Small intestine (tissue), 4 donors: ENCODE results near the gene LGALS7B. TPM values are rescaled to one million over a fixed set of nuclear protein-coding genes. Genes with fewer than 3 reads are reported as not detected.

Experiments
- polyA plus RNA-seq, 4 donors: library from polyadenylated mRNA; stranded (reverse) in 3 of 4; unstranded in 1 of 4; fragments of 200-250 nt in 3 of 4; fragments of 120-200 nt in 1 of 4; gene quantifications; one replicate each; pipeline versions ENCODE4 v1.2.1 to v1.2.3, GENCODE V29; 2013
- donor health status: healthy with polysubstance abuse.
- donor health status: Bipolar disorder and iron deficiency.
- donor health status: healthy.

The LGALS7B gene
- polyA plus RNA-seq, 4 donors, result 2.0 to 5.4 (median 4.9) TPM; not detected in 1

Other genes starting within 250 kb of the LGALS7B start
- 10 to 100 TPM in 1 of 4 donors, 1 to 10 TPM in 2, under 1 TPM in 1; 0.45 to 10.8 (median 3.4) TPM for gene MAP4K1, start 171.2 kb upstream of the LGALS7B start, polyA plus RNA-seq
- 100 to 1,000 TPM; 257 to 710 (median 626) TPM for gene EIF3K, start 170.0 kb upstream of the LGALS7B start, polyA plus RNA-seq
- gene ACTN4, start 141.6 kb upstream of the LGALS7B start, polyA plus RNA-seq, result 100 to 1,000 TPM; 188 to 790 (median 308) TPM
- gene CAPN12, start 44.7 kb upstream of the LGALS7B start, polyA plus RNA-seq, result 10 to 100 TPM in 2 of 4 donors, 1 to 10 TPM in 2; 2.4 to 46.2 (median 14.4) TPM
- 1 to 10 TPM in 2 of 4 donors, not detected in 2; 1.1 to 9.2 TPM for gene LGALS7, start 15.7 kb upstream of the LGALS7B start, polyA plus RNA-seq
- 1,000 to 10,000 TPM; 1,130 to 3,807 (median 2,480) TPM for gene LGALS4, start 23.7 kb downstream of the LGALS7B start, polyA plus RNA-seq
- 100 to 1,000 TPM; 218 to 344 (median 321) TPM for gene ECH1, start 42.6 kb downstream of the LGALS7B start, polyA plus RNA-seq
- gene HNRNPL, start 60.8 kb downstream of the LGALS7B start, polyA plus RNA-seq, result 100 to 1,000 TPM; 118 to 256 (median 177) TPM
- gene RINL, start 89.1 kb downstream of the LGALS7B start, polyA plus RNA-seq, result 10 to 100 TPM in 2 of 4 donors, 1 to 10 TPM in 2; 1.3 to 33.2 (median 9.8) TPM
- 10 to 100 TPM; 35.4 to 80.3 (median 70.8) TPM for gene SIRT2, start 110.4 kb downstream of the LGALS7B start, polyA plus RNA-seq
- 10 to 100 TPM; 16.9 to 45.4 (median 43.8) TPM for gene NFKBIB, start 110.8 kb downstream of the LGALS7B start, polyA plus RNA-seq
- gene CCER2, start 123.0 kb downstream of the LGALS7B start, polyA plus RNA-seq, result 1 to 10 TPM in 2 of 4 donors, under 1 TPM in 1, not detected in 1; 0.95 to 1.9 (median 1.1) TPM
- gene SARS2, start 141.6 kb downstream of the LGALS7B start, polyA plus RNA-seq, result 10 to 100 TPM; 21.9 to 42.0 (median 27.4) TPM
- 10 to 100 TPM; 25.4 to 78.2 (median 70.1) TPM for gene MRPS12, start 141.7 kb downstream of the LGALS7B start, polyA plus RNA-seq
- 10 to 100 TPM in 1 of 4 donors, 1 to 10 TPM in 3; 2.4 to 88.2 (median 6.2) TPM for gene FBXO17, start 186.5 kb downstream of the LGALS7B start, polyA plus RNA-seq
- gene FBXO27, start 243.3 kb downstream of the LGALS7B start, polyA plus RNA-seq, result 10 to 100 TPM in 1 of 4 donors, 1 to 10 TPM in 3; 1.9 to 16.6 (median 4.1) TPM